Measurements from ENCODE around the gene MTM1. TPM values are rescaled to one million over a fixed set of nuclear protein-coding genes. Genes with fewer than 3 reads are reported as not detected.

Gene MTM1
- total RNA-seq, 1 donor from 2014 or later: 6.6 TPM

GRCh38 chrX:150540965-150541364, 27.5 kb upstream of the MTM1 start:
- TF ChIP-seq CTCF (IDR thresholded peaks at IDR 0.05; ENCODE audit: insufficient read depth, low read length, poor library complexity, severe bottlenecking): no peak
- Histone ChIP-seq H3K4me3 (ENCODE audit: low read depth, low read length) (no peak overlapping the region), H3K36me3 (ENCODE audit: control insufficient read depth, insufficient read depth, low read length) (no peaks in the 10 kb centered on the region)

GRCh38 chrX:150542846-150543229, 25.6 kb upstream of the MTM1 start:
- no peaks in the 10 kb centered on the region for H3K27me3 ChIP-seq (ENCODE audit: control insufficient read depth, insufficient read depth, low read length)
- no peak overlapping the region for H3K4me3 ChIP-seq (ENCODE audit: low read depth, low read length)
- TF ChIP-seq CTCF (IDR thresholded peaks at IDR 0.05; ENCODE audit: insufficient read depth, low read length, poor library complexity, severe bottlenecking): no peak
- no peak for DNase-seq (ENCODE audit: low read depth)
- H3K36me3 ChIP-seq (ENCODE audit: control insufficient read depth, insufficient read depth, low read length): no peaks in the 10 kb centered on the region

More at GRCh38 chrX:150540965-150541364, 27.5 kb upstream of the MTM1 start:
- no peak for DNase-seq (ENCODE audit: low read depth)
- H3K27me3 ChIP-seq (ENCODE audit: control insufficient read depth, insufficient read depth, low read length): no peaks in the 10 kb centered on the region

GRCh38 chrX:150543230-150544155, 24.9 kb upstream of the MTM1 start:
- TF ChIP-seq CTCF (IDR thresholded peaks at IDR 0.05; ENCODE audit: insufficient read depth, low read length, poor library complexity, severe bottlenecking): no peak
- DNase-seq (ENCODE audit: low read depth): no peak
- Histone ChIP-seq H3K27me3 (ENCODE audit: control insufficient read depth, insufficient read depth, low read length) (no peaks in the 10 kb centered on the region), H3K36me3 (ENCODE audit: control insufficient read depth, insufficient read depth, low read length) (no peaks in the 10 kb centered on the region), H3K4me3 (ENCODE audit: low read depth, low read length) (no peak overlapping the region)

GRCh38 chrX:150544222-150544787, 24.1 kb upstream of the MTM1 start:
- TF ChIP-seq CTCF (IDR thresholded peaks at IDR 0.05; ENCODE audit: insufficient read depth, low read length, poor library complexity, severe bottlenecking): no peak
- DNase-seq (ENCODE audit: low read depth): no peak
- no peaks in the 10 kb centered on the region for H3K27me3 ChIP-seq (ENCODE audit: control insufficient read depth, insufficient read depth, low read length)

GRCh38 chrX:150544835-150545770, 23.3 kb upstream of the MTM1 start:
- H3K36me3 ChIP-seq (ENCODE audit: control insufficient read depth, insufficient read depth, low read length): no peaks in the 10 kb centered on the region
- no peak for TF ChIP-seq CTCF (IDR thresholded peaks at IDR 0.05; ENCODE audit: insufficient read depth, low read length, poor library complexity, severe bottlenecking)
- DNase-seq (ENCODE audit: low read depth): no peak
- H3K4me3 ChIP-seq (ENCODE audit: low read depth, low read length): no peak overlapping the region
- H3K27me3 ChIP-seq (ENCODE audit: control insufficient read depth, insufficient read depth, low read length): no peaks in the 10 kb centered on the region

More at GRCh38 chrX:150544222-150544787, 24.1 kb upstream of the MTM1 start:
- H3K36me3 ChIP-seq (ENCODE audit: control insufficient read depth, insufficient read depth, low read length): no peaks in the 10 kb centered on the region
- H3K4me3 ChIP-seq (ENCODE audit: low read depth, low read length): no peak overlapping the region

Measured in kidney epithelial cell (primary cell).